ENCODE results near the gene PTPRH. TPM values are rescaled to one million over a fixed set of nuclear protein-coding genes. Genes with fewer than 3 reads are reported as not detected.
A peak's percentile ranks its signal among the peaks of the same experiment; 100 is the strongest.

PTPRH gene
- total and polyA plus RNA-seq, 9 of the 15 experiments (the other 6 are each of a cell fraction or from before 2014, with no cell fraction given): 0.87 to 34.3 (median 22.7) TPM

DNA sequence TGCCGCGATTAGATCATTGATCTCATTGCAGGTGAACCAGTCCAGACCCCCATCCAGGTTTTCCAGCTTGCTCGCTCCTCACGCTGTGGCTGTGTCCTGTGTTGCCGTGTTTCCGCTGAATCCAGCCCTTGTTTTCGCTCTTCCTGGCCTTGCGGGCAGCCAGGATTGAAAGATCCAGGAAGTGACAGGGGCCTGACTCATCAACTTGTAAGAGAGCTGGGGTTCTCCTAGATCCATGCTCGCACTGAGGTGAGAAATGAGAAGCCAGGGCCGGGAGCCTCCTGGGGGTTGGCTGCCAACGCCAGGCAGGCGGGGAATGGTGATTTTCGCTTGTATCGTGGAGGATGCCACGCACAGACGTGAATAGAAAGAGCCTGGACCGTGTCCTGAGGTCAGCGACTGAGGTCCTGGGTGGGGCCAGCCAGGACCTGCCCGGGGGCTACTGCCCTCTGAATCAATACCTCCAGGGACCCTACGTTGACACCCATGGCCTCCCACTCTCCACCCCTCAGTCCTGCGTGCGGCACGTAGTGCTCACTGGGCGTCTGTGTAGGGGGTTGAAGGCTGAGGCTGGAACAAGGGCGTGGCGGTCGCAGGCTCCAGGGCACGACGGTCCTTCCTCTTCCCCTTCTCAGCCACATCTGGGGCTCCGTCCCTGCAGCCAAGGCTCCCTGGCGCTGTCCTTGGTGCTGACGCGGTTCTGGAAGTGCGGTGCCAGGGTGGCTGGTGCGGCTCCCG lies 7.3 kb upstream of the PTPRH start (continued):
- TF ChIP-seq ZNF395 (CRISPR knock-in tag; IDR thresholded peaks at IDR 0.05) (peak; percentile 48), PRPF4 (IDR thresholded peaks at IDR 0.05; ENCODE audit: insufficient read depth, low read depth, low read length, poor library complexity, severe bottlenecking) (peak; percentile 76), E2F3 (CRISPR knock-in tag; IDR thresholded peaks at IDR 0.05) (0 out of 2 replicates have a peak, but pooled peaks have one; percentile 10), MXI1 (IDR thresholded peaks at IDR 0.05; ENCODE audit: low read depth, low read length) (peak; percentile 87), ZNF197 (CRISPR knock-in tag; IDR thresholded peaks at IDR 0.05; ENCODE audit: low read depth) (no peak; the same call in 1 of the 2 replicates), ZNF311 (CRISPR knock-in tag; IDR thresholded peaks at IDR 0.05) (no peak), NCOR1 (IDR thresholded peaks at IDR 0.05) (peak; percentile 81), FOXP4 (CRISPR knock-in tag; IDR thresholded peaks at IDR 0.05; ENCODE audit: borderline replicate concordance) (peak; percentile 92; the same call in 1 of the 2 replicates), KAT2B (IDR thresholded peaks at IDR 0.05; ENCODE audit: low read depth, low read length) (no peak), MTF1 (CRISPR knock-in tag; IDR thresholded peaks at IDR 0.05; ENCODE audit: borderline replicate concordance) (no peak), RNF2 (IDR thresholded peaks at IDR 0.05) (peak; percentile 99), ESRRB (CRISPR knock-in tag; IDR thresholded peaks at IDR 0.05; ENCODE audit: borderline replicate concordance) (peak; percentile 20; the same call in 1 of the 2 replicates), TAF1 (IDR thresholded peaks at IDR 0.05; ENCODE audit: control insufficient read depth, extremely low read depth, insufficient read depth, low read length, severe bottlenecking) (peak; percentile 53), TGIF2 (CRISPR knock-in tag; IDR thresholded peaks at IDR 0.05) (peak; percentile 80; the same call in 1 of the 2 replicates)
- TF ChIP-seq, protein P1, sequence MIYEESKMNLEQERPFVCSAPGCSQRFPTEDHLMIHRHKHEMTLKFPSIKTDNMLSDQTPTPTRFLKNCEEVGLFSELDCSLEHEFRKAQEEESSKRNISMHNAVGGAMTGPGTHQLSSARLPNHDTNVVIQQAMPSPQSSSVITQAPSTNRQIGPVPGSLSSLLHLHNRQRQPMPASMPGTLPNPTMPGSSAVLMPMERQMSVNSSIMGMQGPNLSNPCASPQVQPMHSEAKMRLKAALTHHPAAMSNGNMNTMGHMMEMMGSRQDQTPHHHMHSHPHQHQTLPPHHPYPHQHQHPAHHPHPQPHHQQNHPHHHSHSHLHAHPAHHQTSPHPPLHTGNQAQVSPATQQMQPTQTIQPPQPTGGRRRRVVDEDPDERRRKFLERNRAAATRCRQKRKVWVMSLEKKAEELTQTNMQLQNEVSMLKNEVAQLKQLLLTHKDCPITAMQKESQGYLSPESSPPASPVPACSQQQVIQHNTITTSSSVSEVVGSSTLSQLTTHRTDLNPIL (CRISPR knock-in tag; IDR thresholded peaks at IDR 0.05): 0 out of 2 replicates have a peak, but pooled peaks have one; percentile 50
- TF ChIP-seq, protein P2, sequence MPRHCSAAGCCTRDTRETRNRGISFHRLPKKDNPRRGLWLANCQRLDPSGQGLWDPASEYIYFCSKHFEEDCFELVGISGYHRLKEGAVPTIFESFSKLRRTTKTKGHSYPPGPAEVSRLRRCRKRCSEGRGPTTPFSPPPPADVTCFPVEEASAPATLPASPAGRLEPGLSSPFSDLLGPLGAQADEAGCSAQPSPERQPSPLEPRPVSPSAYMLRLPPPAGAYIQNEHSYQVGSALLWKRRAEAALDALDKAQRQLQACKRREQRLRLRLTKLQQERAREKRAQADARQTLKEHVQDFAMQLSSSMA (CRISPR knock-in tag; IDR thresholded peaks at IDR 0.05): peak; percentile 84
- TF ChIP-seq, protein P3, sequence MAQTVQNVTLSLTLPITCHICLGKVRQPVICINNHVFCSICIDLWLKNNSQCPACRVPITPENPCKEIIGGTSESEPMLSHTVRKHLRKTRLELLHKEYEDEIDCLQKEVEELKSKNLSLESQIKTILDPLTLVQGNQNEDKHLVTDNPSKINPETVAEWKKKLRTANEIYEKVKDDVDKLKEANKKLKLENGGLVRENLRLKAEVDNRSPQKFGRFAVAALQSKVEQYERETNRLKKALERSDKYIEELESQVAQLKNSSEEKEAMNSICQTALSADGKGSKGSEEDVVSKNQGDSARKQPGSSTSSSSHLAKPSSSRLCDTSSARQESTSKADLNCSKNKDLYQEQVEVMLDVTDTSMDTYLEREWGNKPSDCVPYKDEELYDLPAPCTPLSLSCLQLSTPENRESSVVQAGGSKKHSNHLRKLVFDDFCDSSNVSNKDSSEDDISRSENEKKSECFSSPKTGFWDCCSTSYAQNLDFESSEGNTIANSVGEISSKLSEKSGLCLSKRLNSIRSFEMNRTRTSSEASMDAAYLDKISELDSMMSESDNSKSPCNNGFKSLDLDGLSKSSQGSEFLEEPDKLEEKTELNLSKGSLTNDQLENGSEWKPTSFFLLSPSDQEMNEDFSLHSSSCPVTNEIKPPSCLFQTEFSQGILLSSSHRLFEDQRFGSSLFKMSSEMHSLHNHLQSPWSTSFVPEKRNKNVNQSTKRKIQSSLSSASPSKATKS (CRISPR knock-in tag; IDR thresholded peaks at IDR 0.05): no peak

All from K562 (cell line).